Lung (tissue), 12 donors: ENCODE measurements around the gene TBXA2R. TPM values are rescaled to one million over a fixed set of nuclear protein-coding genes. Genes with fewer than 3 reads are reported as not detected.

Experiments
- ATAC-seq: fragments of 200-7000 bp; cut with Tn5 transposase; one replicate; pipeline ENCODE4 v1.9.1; 2020; ENCODE audit warnings: moderate number of reproducible peaks; ENCODE audit not compliant: insufficient read depth, low FRiP score
- DNase-seq, 3 donors: peaks; one replicate each; pipeline ENCODE4 v3.0.0-alpha.2; 2013 to 2017
- H3K27ac ChIP-seq, 2 donors: one replicate each; pipeline ENCODE4 v1.5.1; 2013; ENCODE audit warnings: mild to moderate bottlenecking in 2 of 2, moderate library complexity in 2 of 2, control low read depth in 1 of 2, inconsistent platforms in 1 of 2, low read depth in 1 of 2, low read length in 1 of 2
- H3K27me3 ChIP-seq, 3 donors: one replicate each; pipeline ENCODE4 v1.5.1; 2013; ENCODE audit warnings: low read length in 2 of 3; ENCODE audit not compliant: control insufficient read depth in 3 of 3, insufficient read depth in 3 of 3
- H3K36me3 ChIP-seq, 4 donors: one replicate each; pipeline ENCODE4 v1.5.1; 2013; ENCODE audit warnings: low read length in 4 of 4, mild to moderate bottlenecking in 1 of 4, moderate library complexity in 1 of 4; ENCODE audit not compliant: control insufficient read depth in 4 of 4, insufficient read depth in 4 of 4
- H3K4me1 ChIP-seq, 5 donors: one replicate each; pipeline ENCODE4 v1.5.1; 2013; ENCODE audit warnings: low read length in 5 of 5, mild to moderate bottlenecking in 2 of 5, moderate library complexity in 1 of 5; ENCODE audit not compliant: control insufficient read depth in 5 of 5, insufficient read depth in 5 of 5
- H3K4me3 ChIP-seq: one replicate; pipeline ENCODE4 v1.5.1; 2013; ENCODE audit warnings: mild to moderate bottlenecking, control low read depth, moderate library complexity
- H3K9ac ChIP-seq, 2 donors: one replicate each; pipeline ENCODE4 v1.5.1; 2013; ENCODE audit warnings: low read length in 2 of 2, control low read depth in 1 of 2; ENCODE audit not compliant: insufficient read depth in 1 of 2
- H3K9me3 ChIP-seq, 4 donors: one replicate each; pipeline ENCODE4 v1.5.1; 2013; ENCODE audit warnings: low read length in 3 of 4, mild to moderate bottlenecking in 1 of 4, moderate library complexity in 1 of 4; ENCODE audit not compliant: control insufficient read depth in 4 of 4, insufficient read depth in 3 of 4
- CTCF ChIP-seq: IDR thresholded peaks from 2 replicates; pipeline ENCODE4 v1.5.1; 2012; ENCODE audit warnings: mild to moderate bottlenecking; ENCODE audit errors: control extremely low read depth, extremely low read depth
- WGBS, 2 donors: extraction: QIAGEN DNeasy Blood & Tissue Kit; methylation state at CpG; one replicate each; pipeline ENCODE4 v1.1.7; 2013; 5-methylcytosine and 5-hydroxymethylcytosine counted together
- polyA plus RNA-seq, 2 donors: library from polyadenylated mRNA; stranded (reverse); fragments of 200-250 nt; gene quantifications; one replicate each; pipeline ENCODE4 v1.2.1, GENCODE V29; 2013
- total RNA-seq, 2 donors: library from RNA; depleted of rRNA in 1 of 2; stranded (reverse); fragments of >200 nt in 1 of 2; gene quantifications; one replicate each; pipeline ENCODE4 v1.2.1, GENCODE V29; 2014 to 2021
- donor health status: control.
- donor health status: control.
- donor health status: Bipolar disorder and iron deficiency.
- donor health status: healthy.
- donor health status: DM: yes; HTN: yes; CAD: no.

TBXA2R gene
- total and polyA plus RNA-seq, 4 donors = 2.5 to 7.6 (median 3.5) TPM

- peak overlapping the region; percentile 86 for H3K4me3 ChIP-seq
- peak overlapping the region; percentile 28 to 46 for H3K9ac ChIP-seq
- no peak for DNase-seq
- WGBS, 2 donors = 1% methylated on average over 58 to 60 of the region's 60 CpGs
- peaks cover 0 to 18% (median 8%) of the 10 kb centered on the region in 5 donors for H3K4me1 ChIP-seq
- H3K27me3 ChIP-seq = no peaks in the 10 kb centered on the region
- H3K27ac ChIP-seq = peak overlapping the region; percentile 55 to 79
- peak; percentile 2 for ATAC-seq
- no peak for TF ChIP-seq CTCF
- no peaks in the 10 kb centered on the region for H3K9me3 ChIP-seq
- peaks cover 0 to 9% (median 7%) of the 10 kb centered on the region in 4 donors for H3K36me3 ChIP-seq
Observed at GRCh38 chr19:3573162-3573857, 33.4 kb downstream of the TBXA2R start.

- no peak for TF ChIP-seq CTCF
- no peaks in the 10 kb centered on the region for H3K27me3 ChIP-seq
- peaks cover 0 to 8% (median 5%) of the 10 kb centered on the region in 4 donors for H3K36me3 ChIP-seq
- DNase-seq (no peak), ATAC-seq (no peak)
- peak within 1 kb of the TSS; percentile 46 to 70 for H3K9ac ChIP-seq
- no peaks in the 10 kb centered on the region for H3K9me3 ChIP-seq
- H3K4me1 ChIP-seq = peaks cover 0 to 18% (median 8%) of the 10 kb centered on the region in 5 donors
- H3K27ac ChIP-seq = peak within 1 kb of the TSS; percentile 55 to 79
- WGBS, 2 donors = 1% methylated on average over 26 to 30 of the region's 30 CpGs
- H3K4me3 ChIP-seq = peak within 1 kb of the TSS; percentile 86
Observed at GRCh38 chr19:3572855-3573161, 33.9 kb downstream of the TBXA2R start, which contains the start of gene HMG20B. HMG20B (plus strand) TSS chr19:3572944; CDS start chr19:3573310, 366 bp downstream.

- H3K4me3 ChIP-seq = no peak overlapping the region
- H3K9ac ChIP-seq = peak overlapping the region; percentile 41 to 70
- peak; percentile 100 for DNase-seq
- no peaks in the 10 kb centered on the region for H3K27me3 ChIP-seq
- H3K9me3 ChIP-seq = no peaks in the 10 kb centered on the region
- peak; percentile 94 for ATAC-seq
- H3K36me3 ChIP-seq = peaks cover 0 to 8% (median 5%) of the 10 kb centered on the region in 4 donors
- H3K27ac ChIP-seq = peak overlapping the region in 1 of 2 donors; percentile 13
- 2 to 3% methylated on average over 47 to 48 of the region's 48 CpGs for WGBS, 2 donors
- TF ChIP-seq CTCF = no peak
- H3K4me1 ChIP-seq = peaks cover 0 to 18% (median 8%) of the 10 kb centered on the region in 5 donors
Observed at GRCh38 chr19:3572132-3572854, 34.4 kb downstream of the TBXA2R start.
